Measurements from ENCODE around the gene AK4.

AK4 gene

GRCh38 chr1:65172936-65173690 lies 25.1 kb downstream of the AK4 start:
- DNase-seq (ENCODE audit: low read depth): no peak
- no peak for TF ChIP-seq CTCF (IDR thresholded peaks at IDR 0.05; ENCODE audit: control insufficient read depth, extremely low read depth, insufficient read depth)
- no peak overlapping the region for H3K4me3 ChIP-seq (ENCODE audit: low read depth, low read length)

- TF ChIP-seq CTCF (IDR thresholded peaks at IDR 0.05; ENCODE audit: control insufficient read depth, extremely low read depth, insufficient read depth): no peak
- DNase-seq (ENCODE audit: low read depth): no peak
- no peak overlapping the region for H3K4me3 ChIP-seq (ENCODE audit: low read depth, low read length)
Measured at GRCh38 chr1:65174585-65174984, 26.6 kb downstream of the AK4 start.

GRCh38 chr1:65175171-65176055 lies 27.4 kb downstream of the AK4 start:
- H3K4me3 ChIP-seq (ENCODE audit: low read depth, low read length): no peak overlapping the region
- DNase-seq (ENCODE audit: low read depth): no peak
- no peak for TF ChIP-seq CTCF (IDR thresholded peaks at IDR 0.05; ENCODE audit: control insufficient read depth, extremely low read depth, insufficient read depth)

GRCh38 chr1:65176056-65176450 lies 28.1 kb downstream of the AK4 start:
- TF ChIP-seq CTCF (IDR thresholded peaks at IDR 0.05; ENCODE audit: control insufficient read depth, extremely low read depth, insufficient read depth): no peak
- DNase-seq (ENCODE audit: low read depth): no peak
- H3K4me3 ChIP-seq (ENCODE audit: low read depth, low read length): no peak overlapping the region

GRCh38 chr1:65176591-65176990 lies 28.6 kb downstream of the AK4 start:
- no peak for TF ChIP-seq CTCF (IDR thresholded peaks at IDR 0.05; ENCODE audit: control insufficient read depth, extremely low read depth, insufficient read depth)
- DNase-seq (ENCODE audit: low read depth): no peak
- H3K4me3 ChIP-seq (ENCODE audit: low read depth, low read length): no peak overlapping the region

GRCh38 chr1:65177457-65177856 lies 29.5 kb downstream of the AK4 start:
- H3K4me3 ChIP-seq (ENCODE audit: low read depth, low read length): no peak overlapping the region
- TF ChIP-seq CTCF (IDR thresholded peaks at IDR 0.05; ENCODE audit: control insufficient read depth, extremely low read depth, insufficient read depth): no peak
- no peak for DNase-seq (ENCODE audit: low read depth)

Measured in LNCaP clone FGC (cell line).